H1 (cell line): ENCODE data around the gene SERINC5. TPM values are rescaled to one million over a fixed set of nuclear protein-coding genes. Genes with fewer than 3 reads are reported as not detected.

Source experiments
- CBX8 ChIP-seq: fragments of 300-800, 300-1000 bp; sonication (generic); IDR thresholded peaks from 2 replicates; pipeline ENCODE4 v1.7.1; 2016; ENCODE audit warnings: low read depth, low read length, borderline replicate concordance
- E2F6 ChIP-seq: IDR thresholded peaks from 2 replicates; pipeline ENCODE4 v1.6.1; 2012; ENCODE audit warnings: inconsistent platforms
- EP300 ChIP-seq, 2 experiments: IDR thresholded peaks; 1 replicate in 1 of 2; 2 replicates in 1 of 2; pipeline ENCODE4 v1.6.1; 2011 to 2012; ENCODE audit warnings: low read depth in 2 of 2, low read length in 2 of 2, mild to moderate bottlenecking in 2 of 2, borderline replicate concordance in 1 of 2, inconsistent platforms in 1 of 2, moderate library complexity in 1 of 2
- MAX ChIP-seq: IDR thresholded peaks from 2 replicates; pipeline ENCODE4 v1.6.1; 2012; ENCODE audit warnings: inconsistent platforms
- SIRT6 ChIP-seq: IDR thresholded peaks from one replicate; pipeline ENCODE4 v1.7.1; 2012; ENCODE audit warnings: low read length, inconsistent platforms
- SP4 ChIP-seq: IDR thresholded peaks from 2 replicates; pipeline ENCODE4 v1.6.1; 2012; ENCODE audit warnings: low read length, inconsistent platforms
- polyA plus RNA-seq, 7 experiments: library from polyadenylated mRNA; depleted of rRNA in 3 of 7; stranded (reverse) in 5 of 7; unstranded in 2 of 7; fragments of >200 nt in 5 of 7; fragments of 200-250 nt in 2 of 7; gene quantifications; 1 replicate in 5 of 7; 2 replicates in 1 of 7; 4 replicates in 1 of 7; pipeline versions ENCODE4 v1.2.1 to v1.2.3, GENCODE V29; 2011 to 2013; ENCODE audit warnings: missing spikeins in 2 of 7, mixed read lengths in 2 of 7
- total RNA-seq: library from RNA; stranded (reverse); fragmentation: NEBNext Ultra II Directional; extraction: Animal tissue kit (Norgen Biotek cat#: 25700); gene quantifications from 2 replicates; pipeline ENCODE4 v1.2.1, GENCODE V29; 2021

SERINC5 gene
- total and polyA plus RNA-seq, 2 of the 8 experiments (the other 6 are each of a cell fraction or from before 2014, with no cell fraction given), result 32.2 to 149 TPM

- TF ChIP-seq MAX (no peak), SIRT6 (no peak), EP300 (IDR thresholded peaks at IDR 0.05; ENCODE audit: borderline replicate concordance in 1 of 2, low read depth in 2 of 2, low read length in 2 of 2) (no peak), E2F6 (no peak), SP4 (no peak), CBX8 (no peak)
- TF ChIP-seq, all 59 proteins: peak for 0
Measured at GRCh38 chr5:80249901-80250300, 5.9 kb downstream of the SERINC5 start (continued).
